HG03064 (cell line): ENCODE results near the gene OTX2.

Experiments
- ATAC-seq: cut with Tn5 transposase; IDR thresholded peaks from one replicate; pipeline ENCODE4 v1.9.1; 2021; ENCODE audit warnings: low read depth; ENCODE audit not compliant: unreplicated experiment

Gene OTX2

DNA sequence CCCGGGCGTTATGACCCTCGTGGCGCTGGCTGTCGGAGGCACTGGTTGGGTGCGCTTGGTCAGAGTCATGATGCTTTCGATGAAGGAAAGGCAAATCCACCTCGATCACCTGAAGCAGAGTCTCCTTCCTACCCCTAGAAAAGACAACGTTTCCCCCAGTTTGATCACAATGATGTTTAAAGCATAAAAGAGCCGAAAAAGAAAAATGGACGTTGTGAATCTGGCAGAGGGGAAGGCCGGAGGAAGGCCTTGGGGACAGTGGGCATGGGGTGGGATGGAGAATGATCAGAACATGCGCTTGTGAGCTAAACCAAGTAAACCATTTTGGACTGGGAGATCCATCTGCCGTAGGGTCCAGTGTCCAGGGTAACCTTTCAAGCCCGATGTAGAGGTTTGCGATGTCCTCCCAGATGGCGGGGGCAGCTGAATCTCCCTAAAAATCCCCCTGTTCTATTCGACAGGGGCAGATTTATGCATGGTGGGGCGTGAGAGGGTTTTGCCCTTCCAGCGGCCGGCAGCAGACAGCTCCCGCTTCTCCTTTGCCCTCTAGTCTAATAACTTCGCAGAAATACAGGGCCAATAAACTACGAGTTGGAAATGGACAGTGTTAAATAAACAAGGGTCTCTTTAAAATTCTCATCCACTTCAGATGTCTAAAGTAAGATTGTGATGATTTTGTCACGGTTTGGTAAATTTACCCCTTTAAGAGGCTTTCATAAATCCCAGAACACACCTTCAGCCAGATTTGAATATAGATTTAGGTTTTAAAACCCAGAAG is 2.3 kb upstream of the OTX2 start:
- ATAC-seq = no peak

DNA sequence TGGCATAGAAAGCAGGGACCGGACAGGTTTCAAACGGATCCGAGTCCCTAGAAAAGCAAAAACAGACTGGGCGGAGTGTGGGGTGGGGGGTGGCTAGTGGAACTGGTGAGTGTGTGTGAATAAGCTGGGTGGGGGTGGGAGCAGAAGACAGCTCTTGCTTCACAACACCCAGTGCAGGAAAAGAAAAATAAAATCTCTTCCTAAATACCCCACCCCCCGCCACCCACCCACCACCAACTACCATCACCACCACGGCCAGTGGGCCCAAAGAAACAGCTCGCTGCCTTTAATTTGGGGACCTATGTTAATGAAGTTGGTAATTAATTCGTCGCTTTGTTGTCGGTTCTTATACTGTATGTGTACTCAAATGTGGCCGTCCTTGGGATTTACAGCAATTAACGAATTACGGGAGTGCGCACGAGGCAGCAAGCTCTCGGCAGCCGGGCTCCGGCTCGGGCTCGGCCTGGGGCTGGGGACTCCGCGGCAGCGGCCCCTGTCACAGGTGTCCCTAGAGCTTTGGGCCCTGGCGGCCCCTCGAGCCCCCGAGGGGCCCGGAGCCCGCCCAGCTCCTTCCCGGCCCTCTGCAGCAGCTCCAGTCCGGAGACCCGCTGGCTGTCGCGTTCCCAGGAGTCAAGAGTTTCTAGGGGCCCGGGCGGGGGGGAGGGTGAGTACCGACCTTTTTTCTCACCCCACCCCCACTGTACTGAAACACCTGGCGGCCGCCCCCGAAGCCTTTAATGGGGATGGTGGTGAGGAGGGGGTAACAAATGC is 1.5 kb upstream of the OTX2 start:
- no peak for ATAC-seq

DNA sequence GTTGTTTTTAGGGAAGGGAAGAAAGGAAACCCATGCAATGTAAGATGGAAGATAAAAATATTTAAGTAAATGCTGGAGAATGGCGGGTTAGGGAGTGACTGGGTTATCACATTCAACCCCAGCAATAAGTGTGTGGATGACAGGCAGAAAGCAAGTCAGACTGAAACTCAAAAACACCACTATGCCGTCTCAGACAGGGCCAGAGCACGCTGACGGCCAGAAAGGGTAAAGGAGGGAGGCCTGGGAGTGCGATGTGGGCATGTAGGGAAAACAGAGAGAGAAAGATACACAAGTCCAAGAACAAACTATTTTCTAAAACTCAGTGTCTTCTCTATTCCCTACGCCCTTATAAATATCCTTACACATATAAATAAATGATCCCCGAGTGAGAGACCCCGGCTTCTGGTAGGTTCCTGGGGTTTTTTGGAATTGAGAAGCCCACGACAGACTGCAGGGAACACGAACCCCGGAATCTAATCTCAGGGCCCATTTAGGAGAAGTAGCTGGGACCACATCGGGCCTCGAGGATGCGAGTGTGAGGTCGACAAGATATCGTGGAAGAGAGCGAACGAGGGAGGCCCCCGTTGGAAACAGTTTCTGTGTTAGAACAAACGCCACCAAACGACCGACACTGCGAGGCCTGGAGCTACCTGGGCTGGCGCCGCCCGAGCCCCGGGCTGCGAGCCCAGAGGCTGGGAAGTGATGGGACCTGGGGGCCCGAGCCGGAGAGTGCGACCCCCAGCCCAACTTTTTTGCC is 735 bp upstream of the OTX2 start:
- no peak for ATAC-seq

- ATAC-seq = no peak
Observed at GRCh38 chr14:56809270-56810146, 771 bp downstream of the OTX2 start.

GRCh38 chr14:56808383-56809269 is 1.7 kb downstream of the OTX2 start:
- ATAC-seq = no peak

- no peak for ATAC-seq
Observed at GRCh38 chr14:56808110-56808382, 2.2 kb downstream of the OTX2 start.

GRCh38 chr14:56807386-56808109 is 2.7 kb downstream of the OTX2 start:
- ATAC-seq = no peak

- no peak for ATAC-seq
Observed at GRCh38 chr14:56806760-56807159, 3.5 kb downstream of the OTX2 start.

GRCh38 chr14:56805992-56806727 is 4.1 kb downstream of the OTX2 start:
- ATAC-seq = no peak

DNA sequence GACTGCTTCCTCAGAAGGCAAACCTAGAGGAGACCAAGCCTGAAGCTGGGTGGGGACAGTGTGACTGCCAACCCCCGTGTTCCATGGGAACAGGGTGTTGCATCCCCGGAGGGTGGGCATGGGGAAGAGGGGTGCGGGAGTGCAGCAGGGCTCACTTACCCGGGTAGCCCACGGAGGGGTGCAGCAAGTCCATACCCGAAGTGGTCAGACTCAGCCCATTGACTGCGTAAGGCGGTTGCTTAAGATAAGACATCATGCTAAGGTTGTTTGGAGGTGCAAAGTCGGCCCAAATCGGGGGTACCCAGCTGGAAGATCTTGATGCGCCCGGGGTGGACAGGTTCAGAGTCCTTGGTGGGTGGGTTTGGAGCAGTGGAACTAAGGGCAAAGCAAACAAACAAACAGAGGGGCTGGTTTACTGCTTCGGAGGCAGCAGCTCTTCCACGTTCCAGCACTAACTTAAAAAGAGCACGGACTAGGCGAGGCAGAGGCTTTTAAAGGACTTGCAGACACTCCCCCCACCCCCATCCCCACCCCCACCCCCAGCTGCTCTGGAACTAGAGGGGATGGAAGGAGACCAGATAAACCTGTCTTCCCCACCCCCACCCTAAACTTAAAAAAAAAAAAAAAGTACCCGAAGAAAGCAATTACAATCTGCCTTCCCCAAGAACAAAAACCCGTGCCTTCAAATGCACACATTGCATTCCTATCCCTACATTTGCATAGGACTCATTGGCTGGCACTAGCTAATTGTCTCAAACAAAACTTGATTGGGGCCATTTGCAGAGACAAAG is 4.9 kb downstream of the OTX2 start:
- no peak for ATAC-seq

- no peak for ATAC-seq
Observed at GRCh38 chr14:56803816-56804535, 6.3 kb downstream of the OTX2 start.

- no peak for ATAC-seq
Observed at GRCh38 chr14:56801920-56802319, 8.4 kb downstream of the OTX2 start.

DNA sequence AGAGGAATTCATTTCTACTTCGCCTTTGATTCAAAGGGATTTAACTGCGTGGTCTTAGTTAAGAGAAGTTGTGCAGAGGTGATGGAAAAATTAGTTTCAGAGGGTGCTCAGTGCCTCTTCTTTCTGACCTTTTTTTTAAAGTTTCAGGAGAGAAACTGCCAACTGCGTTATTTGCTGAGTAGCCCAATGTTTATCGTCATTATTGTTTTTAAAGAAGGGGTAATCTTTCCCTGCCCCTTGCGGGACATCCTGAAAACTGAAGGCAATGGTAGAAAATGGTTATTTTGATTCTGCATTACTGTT is 11.0 kb downstream of the OTX2 start:
- ATAC-seq = no peak

DNA sequence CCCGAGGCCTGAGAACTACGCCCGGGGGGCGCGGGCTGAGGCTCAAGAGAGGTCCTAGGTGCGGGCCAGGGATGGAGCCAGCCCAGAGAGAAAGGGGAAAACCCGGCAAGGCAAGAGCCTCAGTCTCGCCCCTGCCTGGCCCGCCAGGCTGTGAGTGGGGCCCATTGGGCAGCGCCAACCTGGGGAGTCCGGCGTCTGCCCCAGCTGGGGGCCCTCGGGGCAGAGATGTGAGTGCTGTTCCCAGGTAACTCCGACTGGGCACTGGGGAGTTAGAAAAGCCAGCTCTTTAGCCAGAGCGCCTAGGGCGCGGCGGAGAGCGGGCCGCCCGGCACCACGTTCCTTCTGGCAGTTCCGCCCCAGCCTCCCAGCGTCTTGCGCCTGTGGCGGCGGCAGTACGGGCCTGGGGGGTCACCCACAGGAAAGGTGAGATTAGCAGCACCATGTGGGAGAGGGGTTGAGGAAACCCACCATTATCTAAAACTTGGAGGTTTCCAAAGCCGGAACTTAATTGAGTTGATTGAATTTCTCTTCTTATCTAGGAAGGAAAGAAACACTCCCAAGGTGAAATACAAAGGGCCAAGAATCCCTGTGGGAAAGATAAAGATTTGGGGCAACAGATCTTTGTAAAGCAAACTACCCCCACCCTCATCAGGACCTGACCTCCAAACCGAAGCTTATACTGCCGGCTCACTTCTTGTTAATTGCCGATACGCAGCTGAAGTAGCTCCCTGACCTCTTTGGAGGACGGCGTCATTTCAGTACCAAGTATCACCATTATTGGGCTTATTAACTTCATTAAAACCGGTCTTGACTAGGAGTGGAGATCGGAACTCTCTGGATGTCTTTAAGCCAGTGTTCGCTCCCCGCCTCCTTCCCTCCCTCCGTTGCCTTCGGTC is 11.6 kb downstream of the OTX2 start:
- no peak for ATAC-seq

DNA sequence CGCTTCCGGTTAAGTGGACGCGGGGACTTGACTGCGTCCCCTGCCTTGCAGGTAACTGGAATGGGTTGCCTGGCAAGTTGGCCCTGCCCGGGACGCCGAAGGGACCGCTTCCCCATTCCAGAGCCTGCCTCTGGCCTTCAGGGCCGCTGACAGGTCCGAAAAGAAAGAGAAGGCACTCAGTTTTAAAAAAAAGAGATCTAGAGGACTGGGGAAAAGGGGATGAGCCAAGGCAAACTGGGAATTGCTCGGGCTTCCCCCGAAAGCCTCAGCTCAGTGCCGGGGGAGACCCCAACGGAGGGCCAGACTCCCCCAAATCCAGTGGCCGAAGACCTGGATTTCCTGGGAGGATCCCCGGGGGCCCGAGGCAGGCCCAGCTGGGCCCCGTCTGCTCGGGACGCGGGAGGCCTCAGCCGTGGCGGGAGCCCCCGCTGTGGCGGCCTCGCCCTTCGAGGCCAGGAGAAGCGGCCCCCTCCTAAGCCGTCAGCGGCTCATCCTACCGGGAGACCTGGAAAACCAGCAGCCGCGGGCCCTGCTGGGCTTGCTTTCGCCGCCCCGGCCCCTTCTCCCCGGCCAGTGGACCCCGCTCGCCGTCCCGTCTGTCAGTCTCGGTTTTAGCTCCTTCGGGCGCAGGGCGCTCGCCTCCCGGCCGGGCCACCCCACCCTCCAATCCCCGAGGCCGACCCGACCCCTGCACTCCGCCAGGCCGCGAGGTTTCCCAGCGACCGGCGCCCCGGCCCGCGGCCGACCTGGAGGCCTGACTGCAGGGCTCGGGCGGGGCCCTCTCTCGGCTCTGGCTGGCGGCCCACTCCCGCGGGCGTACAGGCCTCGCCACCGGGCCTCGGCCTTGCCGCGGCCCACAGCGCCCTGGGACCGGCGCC is 12.5 kb downstream of the OTX2 start:
- no peak for ATAC-seq
